Activated naive CD8-positive, alpha-beta T cell treated with anti-CD3 and anti-CD28 coated beads, Interleukin-2, amount 50 U/mL, for 24 hours (primary cell): ENCODE measurements around the gene TNNC2.

ENCODE experiments used
- ATAC-seq: fragments of 150-1000 bp; cut with Tn5 transposase; one replicate; pipeline ENCODE4 v1.10.0; 2021
- DNase-seq: peaks from one replicate; pipeline ENCODE4 v3.0.0; 2021
- H3K27ac Mint-ChIP-seq: one replicate; pipeline ENCODE4 v1.8.0; 2021; ENCODE audit warnings: mild to moderate bottlenecking, mixed read lengths
- H3K27me3 Mint-ChIP-seq: one replicate; pipeline ENCODE4 v1.8.0; 2021; ENCODE audit warnings: mixed read lengths
- H3K36me3 Mint-ChIP-seq: one replicate; pipeline ENCODE4 v1.8.0; 2021; ENCODE audit warnings: low read depth, mixed read lengths
- H3K4me1 Mint-ChIP-seq: one replicate; pipeline ENCODE4 v1.8.0; 2021; ENCODE audit warnings: mixed read lengths
- H3K4me3 Mint-ChIP-seq: one replicate; pipeline ENCODE4 v1.8.0; 2021; ENCODE audit warnings: mild to moderate bottlenecking, moderate library complexity, mixed read lengths
- H3K9me3 Mint-ChIP-seq: one replicate; pipeline ENCODE4 v1.8.0; 2021; ENCODE audit warnings: mixed read lengths

Gene TNNC2

DNA sequence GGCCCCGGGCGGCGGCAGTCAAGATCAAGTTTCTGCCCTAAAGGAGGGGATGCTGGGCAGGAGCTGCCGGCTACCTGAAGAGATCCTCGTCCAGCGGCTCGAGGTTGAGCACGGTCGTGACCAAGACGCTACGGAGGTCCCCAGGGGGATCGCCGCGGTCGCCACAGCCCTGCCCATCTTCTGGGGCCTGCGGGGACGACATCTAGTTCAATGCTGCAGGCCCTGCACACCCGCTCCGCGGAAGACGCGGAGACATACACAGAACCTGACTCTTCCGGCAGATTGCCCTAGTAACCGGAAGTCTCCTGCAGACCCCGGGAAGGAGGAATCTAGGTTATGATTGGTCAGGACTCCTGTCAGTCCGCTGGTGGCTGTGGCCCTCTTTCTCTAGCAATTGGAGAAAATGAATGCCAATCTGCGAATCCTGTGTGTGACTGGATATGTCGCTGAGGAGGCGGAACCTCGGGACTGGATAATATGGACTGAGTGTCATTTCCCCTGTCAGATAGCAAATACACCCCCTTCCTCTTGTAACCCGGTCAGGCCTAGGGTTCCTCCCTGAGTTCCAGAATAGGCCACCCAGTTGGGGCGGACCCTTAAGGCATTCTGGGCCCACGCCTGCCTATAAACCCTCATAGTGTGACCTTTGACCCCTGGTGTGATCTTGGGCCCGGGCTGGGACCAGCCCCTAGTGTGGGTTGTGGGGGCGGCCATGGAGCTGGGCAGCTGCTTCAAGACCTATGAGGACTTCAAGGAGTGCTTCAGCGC is 30.2 kb upstream of the TNNC2 start, which contains the start of the genes ACOT8 and ZSWIM3:
Gene ACOT8, minus strand, starts transcription at position 279 of the 768 bp plus-strand sequence. Its CDS starts 77 bp downstream, at position 202.
Gene ZSWIM3, plus strand, starts transcription at position 501 of the 768 bp plus-strand sequence. Its CDS starts 212 bp downstream, at position 713.
- no peaks in the 10 kb centered on the region for H3K9me3 Mint-ChIP-seq
- peak; percentile 99 for ATAC-seq
- DNase-seq: peak; percentile 90
- H3K36me3 Mint-ChIP-seq: peaks cover 2% of the 10 kb centered on the region
- peak within 1 kb of the TSS; percentile 95 for H3K4me3 Mint-ChIP-seq
- H3K27ac Mint-ChIP-seq: peak within 1 kb of the TSS; percentile 96
- peaks cover 38% of the 10 kb centered on the region for H3K4me1 Mint-ChIP-seq
- no peaks in the 10 kb centered on the region for H3K27me3 Mint-ChIP-seq

DNA sequence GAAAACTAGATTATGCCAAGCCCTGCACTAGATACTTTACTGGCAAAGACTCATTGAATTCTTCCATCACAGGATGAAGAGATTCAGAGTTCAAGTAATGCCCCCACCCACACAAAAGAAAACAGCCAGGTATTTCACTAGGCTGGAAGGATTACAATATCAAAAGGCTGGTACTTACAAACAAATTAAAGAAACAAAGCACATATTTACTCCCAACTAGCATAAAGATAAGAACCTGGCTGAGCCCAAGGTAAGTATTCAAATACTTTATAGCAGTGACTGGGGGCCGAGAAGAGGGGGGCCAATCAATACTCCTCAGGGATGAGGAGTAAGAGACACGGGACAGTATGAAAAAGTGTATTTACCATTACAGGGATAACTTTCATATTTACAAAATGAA is 26.4 kb upstream of the TNNC2 start:
- no peak overlapping the region for H3K4me3 Mint-ChIP-seq
- peaks cover 3% of the 10 kb centered on the region for H3K36me3 Mint-ChIP-seq
- H3K9me3 Mint-ChIP-seq: no peaks in the 10 kb centered on the region
- no peak overlapping the region for H3K27ac Mint-ChIP-seq
- DNase-seq (no peak), ATAC-seq (no peak)
- no peaks in the 10 kb centered on the region for H3K27me3 Mint-ChIP-seq
- peaks cover 34% of the 10 kb centered on the region for H3K4me1 Mint-ChIP-seq

DNA sequence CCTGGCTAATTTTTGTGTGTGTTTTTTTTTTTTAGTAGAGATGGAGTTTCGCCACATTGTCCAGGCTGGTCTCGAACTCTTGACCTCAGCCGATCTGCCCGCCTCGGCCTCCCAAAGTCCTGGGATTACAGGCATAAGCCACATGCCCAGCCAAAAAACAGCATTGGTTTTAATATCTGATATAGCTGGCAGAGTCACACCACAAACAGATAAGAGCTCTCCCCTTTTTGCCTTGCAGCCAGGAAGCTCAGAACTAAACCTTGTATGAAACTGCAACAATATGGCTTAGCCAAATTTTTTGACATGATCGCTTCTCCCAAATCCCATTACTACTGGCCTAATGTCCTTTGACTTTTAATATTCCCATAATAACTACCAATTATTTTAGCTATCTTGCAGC is 25.2 kb upstream of the TNNC2 start:
- Mint-ChIP-seq H3K36me3 (peaks cover 3% of the 10 kb centered on the region), H3K27ac (no peak overlapping the region), H3K9me3 (no peaks in the 10 kb centered on the region), H3K4me3 (no peak overlapping the region), H3K4me1 (peaks cover 23% of the 10 kb centered on the region), H3K27me3 (no peaks in the 10 kb centered on the region)
- no peak for ATAC-seq
- no peak for DNase-seq

DNA sequence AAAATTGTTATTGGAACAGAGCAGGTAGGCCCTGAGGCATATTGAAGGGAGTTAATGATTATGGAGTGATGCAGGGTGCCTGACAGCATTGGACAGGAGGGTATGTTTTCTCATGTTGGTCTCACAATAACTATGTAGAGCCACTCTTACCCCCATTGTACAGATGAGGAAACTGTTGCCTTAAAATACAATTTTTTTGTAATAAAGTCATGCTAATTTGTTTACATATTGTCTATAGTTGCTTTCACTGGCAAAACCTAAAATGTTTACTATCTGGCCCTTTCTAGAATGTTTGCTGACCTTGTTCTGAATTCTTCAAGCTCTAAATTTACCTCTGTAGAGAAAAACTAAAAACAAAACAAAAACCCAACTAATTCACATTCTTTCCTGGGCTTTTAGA is 24.4 kb upstream of the TNNC2 start:
- Mint-ChIP-seq H3K27me3 (no peaks in the 10 kb centered on the region), H3K36me3 (peaks cover 3% of the 10 kb centered on the region), H3K27ac (no peak overlapping the region), H3K9me3 (no peaks in the 10 kb centered on the region), H3K4me1 (peaks cover 20% of the 10 kb centered on the region), H3K4me3 (no peak overlapping the region)
- no peak for DNase-seq
- ATAC-seq: no peak

DNA sequence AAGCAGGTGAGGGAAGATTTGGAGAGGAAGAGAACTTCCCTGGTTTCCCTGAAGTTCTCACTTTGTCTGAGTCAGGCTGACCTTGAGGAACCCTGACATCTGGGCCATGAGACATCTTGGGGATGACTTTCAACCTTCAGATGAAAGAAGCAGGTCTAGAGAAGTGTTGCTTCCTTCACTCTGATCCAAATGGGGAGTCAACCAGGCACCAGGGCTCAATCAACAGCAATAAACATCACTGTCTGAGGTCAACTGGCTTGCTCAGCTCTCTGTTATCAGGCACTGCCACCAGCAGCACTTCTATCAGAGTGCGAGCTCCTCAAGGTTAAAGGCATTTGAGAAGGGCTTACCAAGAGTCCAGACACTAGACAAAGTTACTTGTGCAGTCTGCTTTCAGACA is 23.8 kb upstream of the TNNC2 start:
- DNase-seq (no peak), ATAC-seq (no peak)
- no peak overlapping the region for H3K4me3 Mint-ChIP-seq
- peaks cover 14% of the 10 kb centered on the region for H3K4me1 Mint-ChIP-seq
- no peaks in the 10 kb centered on the region for H3K27me3 Mint-ChIP-seq
- H3K27ac Mint-ChIP-seq: no peak overlapping the region
- H3K9me3 Mint-ChIP-seq: no peaks in the 10 kb centered on the region
- H3K36me3 Mint-ChIP-seq: peaks cover 3% of the 10 kb centered on the region

DNA sequence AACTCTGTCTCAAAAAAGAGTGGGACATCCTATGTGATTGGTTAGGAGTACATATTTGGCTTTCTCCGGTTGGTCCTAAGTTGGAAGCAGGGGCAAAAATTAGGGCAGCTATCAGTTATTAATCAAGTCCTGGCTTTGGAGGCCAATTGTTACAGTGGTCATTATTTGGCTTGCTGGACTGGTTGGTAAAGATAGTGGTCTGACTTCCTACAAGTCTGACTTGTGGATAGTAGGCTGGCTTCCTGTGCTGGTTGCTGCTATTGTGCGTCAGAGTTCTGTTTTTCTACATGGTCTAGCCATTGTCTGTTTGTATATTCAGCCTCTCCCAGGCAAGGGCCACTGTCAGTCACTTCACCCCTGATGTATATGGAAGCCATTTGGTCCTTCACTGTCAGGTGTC is 23.1 kb upstream of the TNNC2 start:
- Mint-ChIP-seq H3K4me1 (peaks cover 8% of the 10 kb centered on the region), H3K4me3 (no peak overlapping the region), H3K27me3 (no peaks in the 10 kb centered on the region), H3K9me3 (no peaks in the 10 kb centered on the region), H3K27ac (no peak overlapping the region), H3K36me3 (peaks cover 3% of the 10 kb centered on the region)
- no peak for ATAC-seq
- DNase-seq: no peak

DNA sequence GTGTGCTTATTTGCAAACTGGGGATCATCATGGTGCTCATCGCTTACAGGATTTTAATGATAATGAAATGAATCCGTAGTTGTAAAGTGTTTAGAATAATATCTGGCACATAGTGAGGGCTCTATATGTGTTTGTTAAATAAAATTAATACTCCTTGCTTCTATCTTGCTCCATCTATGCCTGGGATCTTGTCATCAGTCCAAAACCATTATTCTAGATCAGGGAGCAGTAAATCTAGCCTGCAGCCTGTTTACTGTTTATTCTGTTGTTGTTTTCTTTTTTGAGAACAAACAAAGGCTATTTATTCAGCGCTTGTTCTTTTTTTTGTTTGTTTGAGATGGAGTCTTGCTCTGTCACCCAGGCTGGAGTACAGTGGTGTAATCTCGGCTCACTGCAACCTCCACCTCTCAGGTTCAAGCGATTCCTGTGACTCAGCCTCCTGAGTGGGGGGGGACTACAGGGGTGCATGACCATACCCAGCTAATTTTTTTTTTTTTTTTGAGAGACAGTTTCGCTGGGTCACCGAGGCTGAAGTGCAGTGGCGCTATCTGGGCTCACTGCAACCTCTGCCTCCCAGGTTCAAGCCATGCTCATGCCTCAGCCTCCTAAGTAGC is 22.0 kb upstream of the TNNC2 start:
- ATAC-seq (no peak), DNase-seq (no peak)
- H3K27ac Mint-ChIP-seq: no peak overlapping the region
- H3K36me3 Mint-ChIP-seq: peaks cover 9% of the 10 kb centered on the region
- H3K9me3 Mint-ChIP-seq: no peaks in the 10 kb centered on the region
- H3K27me3 Mint-ChIP-seq: no peaks in the 10 kb centered on the region
- H3K4me1 Mint-ChIP-seq: peaks cover 2% of the 10 kb centered on the region
- H3K4me3 Mint-ChIP-seq: no peak overlapping the region

DNA sequence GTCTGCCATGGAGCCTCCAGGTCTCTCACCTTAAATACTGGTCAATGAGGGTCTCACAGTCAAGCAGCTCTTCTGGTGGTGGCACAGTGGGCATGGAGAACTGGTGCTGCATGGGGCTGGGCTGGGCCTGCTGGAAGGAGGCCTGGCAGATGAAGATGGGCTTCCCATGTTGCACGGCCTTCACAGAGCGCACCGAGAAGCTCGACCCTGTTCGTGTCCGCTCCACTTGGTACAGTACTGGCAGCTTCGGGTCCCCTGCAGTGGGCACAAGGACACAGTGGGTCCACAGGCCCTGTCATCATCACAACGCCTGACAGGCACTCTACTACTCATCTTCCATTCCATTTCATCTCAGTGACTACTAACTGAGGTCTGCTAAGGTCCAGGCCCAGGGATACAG is 21.3 kb upstream of the TNNC2 start:
- no peak overlapping the region for H3K4me3 Mint-ChIP-seq
- no peaks in the 10 kb centered on the region for H3K9me3 Mint-ChIP-seq
- H3K4me1 Mint-ChIP-seq: no peaks in the 10 kb centered on the region
- ATAC-seq (no peak), DNase-seq (no peak)
- peaks cover 9% of the 10 kb centered on the region for H3K36me3 Mint-ChIP-seq
- H3K27me3 Mint-ChIP-seq: no peaks in the 10 kb centered on the region
- H3K27ac Mint-ChIP-seq: no peak overlapping the region

DNA sequence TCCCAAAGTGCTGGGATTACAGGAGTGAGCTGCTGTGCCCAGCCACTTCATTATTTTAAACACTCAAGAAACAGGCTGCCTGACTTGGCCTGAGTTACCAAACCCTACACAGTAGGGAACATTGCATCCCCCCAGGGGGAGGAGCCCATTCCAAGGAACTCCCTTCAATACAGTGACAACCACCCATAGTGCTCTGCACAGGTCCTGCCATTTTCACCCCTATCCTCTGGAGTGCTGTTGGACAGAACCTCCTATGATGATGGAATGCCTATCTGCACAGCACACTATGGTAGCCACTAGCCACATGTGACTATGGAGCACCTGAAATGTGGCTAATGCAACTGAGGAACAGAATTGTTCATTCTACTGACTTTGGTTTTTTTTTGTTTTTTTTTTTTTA is 18.3 kb upstream of the TNNC2 start:
- no peak for DNase-seq
- no peak overlapping the region for H3K27ac Mint-ChIP-seq
- H3K4me3 Mint-ChIP-seq: no peak overlapping the region
- no peak for ATAC-seq
- no peaks in the 10 kb centered on the region for H3K4me1 Mint-ChIP-seq
- H3K36me3 Mint-ChIP-seq: peaks cover 11% of the 10 kb centered on the region
- no peaks in the 10 kb centered on the region for H3K9me3 Mint-ChIP-seq
- H3K27me3 Mint-ChIP-seq: no peaks in the 10 kb centered on the region

DNA sequence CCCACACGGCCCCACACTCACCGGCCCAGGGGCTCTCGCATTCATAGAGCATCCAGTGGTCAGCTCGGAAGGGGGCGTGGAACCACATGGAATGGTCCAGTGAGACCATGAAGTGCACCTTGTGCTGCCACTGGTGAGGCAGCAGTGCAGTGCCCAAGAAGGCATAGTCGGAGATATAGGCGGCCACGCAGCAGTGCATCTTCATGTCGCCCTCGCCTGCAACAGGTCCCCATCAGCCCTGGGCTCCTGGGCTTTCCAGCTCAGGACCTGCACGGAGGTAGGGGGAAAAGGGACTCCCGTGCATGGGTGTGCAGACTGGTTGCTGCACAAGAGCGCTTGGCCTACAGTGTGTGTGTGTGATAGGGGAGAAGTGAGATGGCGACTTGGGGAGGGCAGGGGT is 16.4 kb upstream of the TNNC2 start:
- no peaks in the 10 kb centered on the region for H3K27me3 Mint-ChIP-seq
- DNase-seq (no peak), ATAC-seq (no peak)
- H3K36me3 Mint-ChIP-seq: peaks cover 11% of the 10 kb centered on the region
- H3K4me3 Mint-ChIP-seq: no peak overlapping the region
- no peaks in the 10 kb centered on the region for H3K4me1 Mint-ChIP-seq
- H3K9me3 Mint-ChIP-seq: no peaks in the 10 kb centered on the region
- H3K27ac Mint-ChIP-seq: no peak overlapping the region

DNA sequence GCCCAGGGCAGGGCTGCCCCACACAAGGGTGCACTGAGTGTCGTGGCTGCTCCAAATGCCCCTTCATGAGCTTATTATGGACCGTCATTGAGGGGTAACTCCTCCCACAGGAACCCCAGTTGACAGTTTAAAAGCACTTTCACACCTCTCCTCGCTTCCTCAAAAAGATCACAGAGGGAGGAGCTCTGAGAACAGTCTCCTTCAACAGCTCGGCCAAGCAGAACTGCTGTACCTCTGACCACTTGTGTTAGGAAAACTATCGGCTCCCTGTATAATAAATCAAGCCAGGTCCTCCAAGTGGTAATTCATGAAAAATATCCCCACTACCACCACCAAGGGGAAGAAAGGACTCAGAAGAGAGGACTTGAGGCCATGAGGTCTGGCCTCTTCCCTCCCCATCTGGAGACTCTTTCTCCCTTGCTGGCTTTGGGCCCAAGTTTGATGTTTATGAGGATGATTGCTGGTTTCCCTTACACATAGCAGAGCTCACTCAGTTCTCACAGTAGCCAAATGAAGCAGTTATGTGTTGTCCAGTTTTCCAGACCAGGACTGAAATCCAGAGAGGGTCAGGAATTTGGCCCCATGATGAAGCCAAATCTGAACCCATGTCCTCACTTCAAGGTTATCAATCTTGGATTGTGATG is 15.2 kb upstream of the TNNC2 start:
- ATAC-seq: no peak
- Mint-ChIP-seq H3K9me3 (no peaks in the 10 kb centered on the region), H3K27ac (no peak overlapping the region), H3K4me1 (no peaks in the 10 kb centered on the region), H3K4me3 (no peak overlapping the region), H3K27me3 (no peaks in the 10 kb centered on the region), H3K36me3 (peaks cover 11% of the 10 kb centered on the region)
- no peak for DNase-seq

DNA sequence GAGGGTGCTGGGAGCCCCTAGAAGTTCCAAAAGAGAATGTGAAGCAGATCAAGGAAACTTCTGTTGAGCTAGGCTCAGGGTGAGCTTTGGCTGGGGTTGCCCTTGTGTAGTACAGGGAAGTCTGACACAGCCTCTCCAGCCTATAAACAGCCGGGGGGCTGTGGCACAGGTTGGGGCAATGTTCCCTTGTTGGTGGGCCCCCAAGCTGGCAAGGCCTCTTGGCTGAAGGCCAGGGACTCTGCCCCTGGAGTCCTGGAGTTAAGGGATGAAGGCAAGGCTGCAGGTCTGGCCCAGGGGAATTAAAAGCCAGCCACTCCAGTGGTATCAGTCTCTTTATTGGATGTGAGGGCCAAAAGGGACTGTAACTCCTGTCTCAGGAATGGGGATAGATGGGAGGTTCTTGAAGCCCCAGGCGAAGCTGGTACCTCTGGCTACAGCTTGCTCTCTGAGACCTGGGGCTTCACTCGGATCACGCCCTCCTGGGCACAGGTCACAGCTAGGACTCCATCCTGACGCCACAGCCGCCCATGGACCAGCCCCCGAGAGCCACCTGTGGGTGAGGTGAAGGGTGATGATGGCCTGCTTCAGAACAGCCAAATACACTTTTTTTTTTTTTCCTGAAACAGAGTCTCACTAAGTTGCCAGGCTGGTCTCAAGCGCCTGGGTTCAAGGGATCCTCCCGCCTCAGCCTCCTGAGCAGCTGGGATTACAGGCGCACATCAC is 14.5 kb upstream of the TNNC2 start:
- Mint-ChIP-seq H3K27ac (no peak overlapping the region), H3K27me3 (no peaks in the 10 kb centered on the region), H3K9me3 (no peaks in the 10 kb centered on the region), H3K4me1 (no peaks in the 10 kb centered on the region), H3K36me3 (peaks cover 11% of the 10 kb centered on the region), H3K4me3 (no peak overlapping the region)
- ATAC-seq (no peak), DNase-seq (no peak)

DNA sequence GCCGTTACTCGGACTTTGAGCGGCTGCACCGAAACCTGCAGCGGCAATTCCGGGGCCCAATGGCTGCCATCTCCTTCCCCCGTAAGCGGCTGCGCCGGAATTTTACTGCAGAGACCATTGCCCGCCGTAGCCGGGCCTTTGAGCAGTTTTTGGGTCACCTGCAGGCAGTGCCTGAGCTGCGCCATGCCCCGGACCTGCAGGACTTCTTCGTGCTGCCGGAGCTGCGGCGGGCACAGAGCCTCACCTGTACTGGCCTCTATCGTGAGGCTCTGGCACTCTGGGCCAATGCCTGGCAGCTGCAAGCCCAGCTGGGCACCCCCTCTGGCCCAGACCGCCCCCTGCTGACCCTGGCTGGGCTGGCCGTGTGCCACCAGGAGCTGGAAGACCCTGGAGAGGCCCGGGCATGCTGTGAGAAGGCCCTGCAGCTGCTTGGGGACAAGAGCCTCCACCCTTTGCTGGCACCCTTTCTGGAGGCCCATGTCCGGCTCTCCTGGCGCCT is 13.6 kb upstream of the TNNC2 start:
- Mint-ChIP-seq H3K4me1 (no peaks in the 10 kb centered on the region), H3K27me3 (no peaks in the 10 kb centered on the region), H3K36me3 (peaks cover 11% of the 10 kb centered on the region), H3K4me3 (no peak overlapping the region), H3K27ac (no peak overlapping the region), H3K9me3 (no peaks in the 10 kb centered on the region)
- ATAC-seq: no peak
- no peak for DNase-seq

DNA sequence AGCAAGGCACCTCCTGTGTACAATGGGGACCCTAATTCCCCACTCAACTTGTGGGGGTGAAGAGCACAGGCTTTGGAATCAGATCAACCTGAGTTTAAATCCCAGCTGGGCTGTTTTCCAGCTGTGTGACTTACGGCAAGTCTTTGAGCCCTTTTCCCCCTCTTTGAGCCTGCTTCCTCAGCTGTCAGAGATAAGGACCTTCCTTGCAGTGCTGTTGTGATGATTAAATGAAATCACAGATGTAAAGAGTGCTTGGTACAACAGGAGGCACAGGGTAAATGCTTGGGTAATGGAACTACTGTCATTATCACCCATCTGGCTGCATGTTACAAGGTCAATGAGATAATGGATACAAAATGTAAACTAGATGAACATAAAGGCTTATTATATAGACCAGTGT is 9.7 kb upstream of the TNNC2 start:
- no peaks in the 10 kb centered on the region for H3K36me3 Mint-ChIP-seq
- H3K4me1 Mint-ChIP-seq: peaks cover 9% of the 10 kb centered on the region
- H3K9me3 Mint-ChIP-seq: no peaks in the 10 kb centered on the region
- H3K27ac Mint-ChIP-seq: no peak overlapping the region
- ATAC-seq (no peak), DNase-seq (no peak)
- no peak overlapping the region for H3K4me3 Mint-ChIP-seq
- H3K27me3 Mint-ChIP-seq: peaks cover 5% of the 10 kb centered on the region
